Measurements from ENCODE around the gene CCNB2. TPM values are rescaled to one million over a fixed set of nuclear protein-coding genes. Genes with fewer than 3 reads are reported as not detected.

CCNB2 gene
- total RNA-seq, 2 donors from 2014 or later = 77.5 to 87.2 TPM

GRCh38 chr15:59166166-59166565 lies 61.2 kb downstream of the CCNB2 start:
- no peak for TF ChIP-seq CTCF (conservative IDR thresholded peaks at IDR 0.05)
- no peak overlapping the region for H3K27ac ChIP-seq (ENCODE audit: low read depth, low read length)

GRCh38 chr15:59166601-59167265 lies 61.8 kb downstream of the CCNB2 start:
- Mint-ChIP-seq H3K27ac (no peak overlapping the region), H3K27me3 (ENCODE audit: insufficient read depth) (no peaks in the 10 kb centered on the region), H3K36me3 (ENCODE audit: low read depth) (peaks cover 14% of the 10 kb centered on the region), H3K4me3 (no peak overlapping the region), H3K9me3 (no peaks in the 10 kb centered on the region), H3K4me1 (peaks cover 16% of the 10 kb centered on the region)
- peak; percentile 35 for DNase-seq
- Histone ChIP-seq H3K9ac (ENCODE audit: extremely low read depth, low read length, poor library complexity, severe bottlenecking) (no peak overlapping the region), H3K36me3 (ENCODE audit: control insufficient read depth, insufficient read depth, low read length) (peaks cover 13% of the 10 kb centered on the region), H3K4me1 (ENCODE audit: control insufficient read depth, insufficient read depth, low read length) (peaks cover 4% of the 10 kb centered on the region), H3K27ac (ENCODE audit: low read depth, low read length) (no peak overlapping the region), H3K27me3 (ENCODE audit: control insufficient read depth, insufficient read depth, low read length, poor library complexity, severe bottlenecking) (no peaks in the 10 kb centered on the region), H3K9me3 (ENCODE audit: control insufficient read depth, low read length) (no peaks in the 10 kb centered on the region), H3K4me3 (ENCODE audit: low read length) (no peak overlapping the region)
- no peak for TF ChIP-seq CTCF (conservative IDR thresholded peaks at IDR 0.05)
- WGBS, 2 experiments (ENCODE audit: insufficient coverage in 1 of 2, insufficient read length in 1 of 2) = 79 to 87% methylated on average over 6 to 11 of the region's 11 CpGs

More at GRCh38 chr15:59166166-59166565, 61.2 kb downstream of the CCNB2 start:
- Mint-ChIP-seq H3K4me3 (no peak overlapping the region), H3K27ac (no peak overlapping the region), H3K9me3 (no peaks in the 10 kb centered on the region), H3K4me1 (peaks cover 16% of the 10 kb centered on the region), H3K36me3 (ENCODE audit: low read depth) (peaks cover 16% of the 10 kb centered on the region), H3K27me3 (ENCODE audit: insufficient read depth) (no peaks in the 10 kb centered on the region)
- Histone ChIP-seq H3K4me3 (ENCODE audit: low read length) (no peak overlapping the region), H3K9me3 (ENCODE audit: control insufficient read depth, low read length) (no peaks in the 10 kb centered on the region), H3K27me3 (ENCODE audit: control insufficient read depth, insufficient read depth, low read length, poor library complexity, severe bottlenecking) (no peaks in the 10 kb centered on the region), H3K9ac (ENCODE audit: extremely low read depth, low read length, poor library complexity, severe bottlenecking) (no peak overlapping the region), H3K36me3 (ENCODE audit: control insufficient read depth, insufficient read depth, low read length) (peaks cover 17% of the 10 kb centered on the region), H3K4me1 (ENCODE audit: control insufficient read depth, insufficient read depth, low read length) (peaks cover 4% of the 10 kb centered on the region)
- 74 to 100% methylated on average over 3 to 4 of the region's 4 CpGs for WGBS, 2 experiments (ENCODE audit: insufficient coverage in 1 of 2, insufficient read length in 1 of 2)
- DNase-seq = peak; percentile 14

- Histone ChIP-seq H3K27ac (ENCODE audit: low read depth, low read length) (no peak overlapping the region), H3K4me3 (ENCODE audit: low read length) (no peak overlapping the region), H3K9me3 (ENCODE audit: control insufficient read depth, low read length) (peaks cover 5% of the 10 kb centered on the region), H3K27me3 (ENCODE audit: control insufficient read depth, insufficient read depth, low read length, poor library complexity, severe bottlenecking) (no peaks in the 10 kb centered on the region), H3K9ac (ENCODE audit: extremely low read depth, low read length, poor library complexity, severe bottlenecking) (no peak overlapping the region), H3K4me1 (ENCODE audit: control insufficient read depth, insufficient read depth, low read length) (peaks cover 4% of the 10 kb centered on the region), H3K36me3 (ENCODE audit: control insufficient read depth, insufficient read depth, low read length) (peaks cover 17% of the 10 kb centered on the region)
- Mint-ChIP-seq H3K9me3 (no peaks in the 10 kb centered on the region), H3K4me3 (no peak overlapping the region), H3K4me1 (peaks cover 16% of the 10 kb centered on the region), H3K36me3 (ENCODE audit: low read depth) (peaks cover 26% of the 10 kb centered on the region), H3K27ac (no peak overlapping the region), H3K27me3 (ENCODE audit: insufficient read depth) (no peaks in the 10 kb centered on the region)
- DNase-seq = no peak
- no peak for TF ChIP-seq CTCF (conservative IDR thresholded peaks at IDR 0.05)
- WGBS, 2 experiments (ENCODE audit: insufficient coverage in 1 of 2, insufficient read length in 1 of 2) = 97% methylated on average over 5 to 7 of the region's 7 CpGs
Observed at GRCh38 chr15:59168536-59168935, 63.6 kb downstream of the CCNB2 start.

All from endodermal cell (in vitro differentiated cells).